Esophagus squamous epithelium (tissue), 5 donors: ENCODE measurements around the gene OPCML. TPM values are rescaled to one million over a fixed set of nuclear protein-coding genes. Genes with fewer than 3 reads are reported as not detected.

Source experiments
- DNase-seq: peaks from one replicate; lab custom pipeline; 2025; lab: John Stamatoyannopoulos, UW
- H3K27ac ChIP-seq, 4 donors: fragments of 200-600 bp; sonication (generic); one replicate each; pipeline ENCODE4 v1.5.1; 2016 to 2019; ENCODE audit warnings: mild to moderate bottlenecking in 1 of 4
- H3K27me3 ChIP-seq, 4 donors: fragments of 200-600 bp; sonication (generic); 1 replicate in 3 of 4; 2 replicates in 1 of 4; pipeline versions ENCODE4 v1.5.1 to v1.6.0; 2017 to 2021; ENCODE audit warnings: antibody characterized with exemption in 1 of 4
- H3K36me3 ChIP-seq, 3 donors: fragments of 200-600 bp; sonication (generic); one replicate each; pipeline ENCODE4 v1.5.1; 2016 to 2019
- H3K4me1 ChIP-seq, 3 donors: fragments of 200-600 bp; sonication (generic); one replicate each; pipeline ENCODE4 v1.5.1; 2017 to 2019
- H3K4me3 ChIP-seq, 4 donors: fragments of 200-600 bp; sonication (generic); 1 replicate in 3 of 4; 2 replicates in 1 of 4; pipeline ENCODE4 v1.5.1; 2016 to 2019; ENCODE audit warnings: mild to moderate bottlenecking in 2 of 4, moderate library complexity in 1 of 4
- H3K9me3 ChIP-seq, 3 donors: fragments of 200-600 bp; sonication (generic); one replicate each; pipeline ENCODE4 v1.5.1; 2016 to 2019
- CTCF ChIP-seq, 6 experiments: fragments of 450-650 bp in 4 of 6; fragments of 200-600 bp in 2 of 6; sonication (generic) in 2 of 6; IDR thresholded peaks; one replicate each; pipeline ENCODE4 v1.5.1; 2016 to 2019; ENCODE audit warnings: antibody characterized with exemption in 6 of 6, mild to moderate bottlenecking in 4 of 6, moderate library complexity in 4 of 6
- POLR2A ChIP-seq, 4 donors: fragments of 450-650 bp; IDR thresholded peaks; one replicate each; pipeline ENCODE4 v1.6.1; 2017; ENCODE audit warnings: antibody characterized with exemption in 4 of 4, mild to moderate bottlenecking in 4 of 4, moderate library complexity in 3 of 4
- WGBS, 2 donors: methylation state at CpG; one replicate each; pipeline ENCODE4 v1.1.5; 2018; 5-methylcytosine and 5-hydroxymethylcytosine counted together
- intact Hi-C: fragments of 100-400 bp; cut with DNase I; formaldehyde crosslinking; loops from one replicate; pipeline ENCODE4 v1.15.0; 2022
- total RNA-seq, 4 donors: library from RNA; depleted of rRNA; stranded (reverse); fragments of >200 nt; gene quantifications; one replicate each; pipeline ENCODE4 v1.1.0, GENCODE V29; 2016
- donor health status: DM: yes; HTN: yes; CAD: no.

OPCML gene
- total RNA-seq, 4 donors from 2014 or later: under 0.01 TPM; not detected in 3

- 50 to 69% methylated on average over 1 of the region's 1 CpG for WGBS, 2 donors
- intact Hi-C loops: no loop called here
These were observed 40.8 kb upstream of the OPCML start for GRCh38 chr11:133573081-133573480.

GRCh38 chr11:133570376-133570775 is 38.1 kb upstream of the OPCML start:
- H3K36me3 ChIP-seq: no peaks in the 10 kb centered on the region
- 65 to 72% methylated on average over 4 of the region's 4 CpGs for WGBS, 2 donors
- H3K9me3 ChIP-seq: no peaks in the 10 kb centered on the region
- no peak overlapping the region for H3K4me3 ChIP-seq
- H3K27me3 ChIP-seq: no peaks in the 10 kb centered on the region
- no peak for DNase-seq
- no peak overlapping the region for H3K27ac ChIP-seq
- intact Hi-C loops: no loop called here
- H3K4me1 ChIP-seq: no peaks in the 10 kb centered on the region
- no peak for TF ChIP-seq POLR2A (IDR thresholded peaks at IDR 0.05)
- TF ChIP-seq CTCF (IDR thresholded peaks at IDR 0.05): no peak

More at GRCh38 chr11:133573081-133573480, 40.8 kb upstream of the OPCML start:
- no peak overlapping the region for H3K27ac ChIP-seq
- H3K4me3 ChIP-seq: no peak overlapping the region
- no peaks in the 10 kb centered on the region for H3K27me3 ChIP-seq
- no peaks in the 10 kb centered on the region for H3K9me3 ChIP-seq
- no peaks in the 10 kb centered on the region for H3K4me1 ChIP-seq
- no peak for DNase-seq
- no peak for TF ChIP-seq CTCF (IDR thresholded peaks at IDR 0.05)
- TF ChIP-seq POLR2A (IDR thresholded peaks at IDR 0.05): no peak
- no peaks in the 10 kb centered on the region for H3K36me3 ChIP-seq

GRCh38 chr11:133563505-133564025 is 31.3 kb upstream of the OPCML start:
- intact Hi-C loops: no loop called here
- no peak for DNase-seq
- no peaks in the 10 kb centered on the region for H3K9me3 ChIP-seq
- no peak overlapping the region for H3K4me3 ChIP-seq
- no peaks in the 10 kb centered on the region for H3K36me3 ChIP-seq
- no peaks in the 10 kb centered on the region for H3K4me1 ChIP-seq
- TF ChIP-seq CTCF (IDR thresholded peaks at IDR 0.05): no peak
- TF ChIP-seq POLR2A (IDR thresholded peaks at IDR 0.05): no peak
- WGBS, 2 donors: 65 to 71% methylated on average over 7 of the region's 7 CpGs
- H3K27me3 ChIP-seq: peaks cover 0 to 6% (median 0%) of the 10 kb centered on the region in 4 donors
- H3K27ac ChIP-seq: no peak overlapping the region

- no peak for TF ChIP-seq CTCF (IDR thresholded peaks at IDR 0.05)
- no peak for TF ChIP-seq POLR2A (IDR thresholded peaks at IDR 0.05)
- intact Hi-C loops: no loop called here
These were observed 28.2 kb upstream of the OPCML start for GRCh38 chr11:133560472-133560855.

GRCh38 chr11:133559833-133560471 is 27.7 kb upstream of the OPCML start:
- TF ChIP-seq POLR2A (IDR thresholded peaks at IDR 0.05) (no peak), CTCF (IDR thresholded peaks at IDR 0.05) (no peak)
- WGBS, 2 donors: 70 to 80% methylated on average over 10 of the region's 10 CpGs

More at GRCh38 chr11:133560472-133560855, 28.2 kb upstream of the OPCML start:
- Histone ChIP-seq H3K9me3 (no peaks in the 10 kb centered on the region), H3K27ac (no peak overlapping the region), H3K4me3 (no peak overlapping the region), H3K4me1 (no peaks in the 10 kb centered on the region), H3K27me3 (peaks cover 0 to 6% (median 0%) of the 10 kb centered on the region in 4 donors), H3K36me3 (no peaks in the 10 kb centered on the region)
- DNase-seq: no peak
- 61 to 65% methylated on average over 9 of the region's 9 CpGs for WGBS, 2 donors

More at GRCh38 chr11:133559833-133560471, 27.7 kb upstream of the OPCML start:
- no peaks in the 10 kb centered on the region for H3K36me3 ChIP-seq
- H3K4me3 ChIP-seq: no peak overlapping the region
- H3K27ac ChIP-seq: no peak overlapping the region
- DNase-seq: no peak
- H3K27me3 ChIP-seq: peaks cover 0 to 6% (median 0%) of the 10 kb centered on the region in 4 donors
- H3K9me3 ChIP-seq: no peaks in the 10 kb centered on the region
- intact Hi-C loops: no loop called here
- no peaks in the 10 kb centered on the region for H3K4me1 ChIP-seq
